Loucy (cell line): ENCODE results near the gene SYT9.

ENCODE experiments used
- EZH2phosphoT487 ChIP-seq: fragments of 200-600 bp; IDR thresholded peaks from 2 replicates; pipeline ENCODE4 v1.6.1; 2018; ENCODE audit warnings: antibody characterized with exemption, mild to moderate bottlenecking, moderate library complexity, borderline replicate concordance
- TF ChIP-seq, protein P1 (sequence below): fragments of 200-600 bp; sonication (generic); conservative IDR thresholded peaks from 2 replicates; pipeline ENCODE4 v1.5.1; 2014; ENCODE audit warnings: mild to moderate bottlenecking, antibody characterized with exemption, low read length

- TF ChIP-seq, protein P1, sequence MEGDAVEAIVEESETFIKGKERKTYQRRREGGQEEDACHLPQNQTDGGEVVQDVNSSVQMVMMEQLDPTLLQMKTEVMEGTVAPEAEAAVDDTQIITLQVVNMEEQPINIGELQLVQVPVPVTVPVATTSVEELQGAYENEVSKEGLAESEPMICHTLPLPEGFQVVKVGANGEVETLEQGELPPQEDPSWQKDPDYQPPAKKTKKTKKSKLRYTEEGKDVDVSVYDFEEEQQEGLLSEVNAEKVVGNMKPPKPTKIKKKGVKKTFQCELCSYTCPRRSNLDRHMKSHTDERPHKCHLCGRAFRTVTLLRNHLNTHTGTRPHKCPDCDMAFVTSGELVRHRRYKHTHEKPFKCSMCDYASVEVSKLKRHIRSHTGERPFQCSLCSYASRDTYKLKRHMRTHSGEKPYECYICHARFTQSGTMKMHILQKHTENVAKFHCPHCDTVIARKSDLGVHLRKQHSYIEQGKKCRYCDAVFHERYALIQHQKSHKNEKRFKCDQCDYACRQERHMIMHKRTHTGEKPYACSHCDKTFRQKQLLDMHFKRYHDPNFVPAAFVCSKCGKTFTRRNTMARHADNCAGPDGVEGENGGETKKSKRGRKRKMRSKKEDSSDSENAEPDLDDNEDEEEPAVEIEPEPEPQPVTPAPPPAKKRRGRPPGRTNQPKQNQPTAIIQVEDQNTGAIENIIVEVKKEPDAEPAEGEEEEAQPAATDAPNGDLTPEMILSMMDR, result no peak
- no peak for TF ChIP-seq EZH2phosphoT487
Observed at GRCh38 chr11:7246179-7246578, 5.5 kb upstream of the SYT9 start.
